ENCODE measurements around the gene DHRS7B. TPM values are rescaled to one million over a fixed set of nuclear protein-coding genes. Genes with fewer than 3 reads are reported as not detected.

DHRS7B gene
- total RNA-seq, 1 experiment from 2014 or later, result 29.5 TPM

- H2AFZ ChIP-seq (ENCODE audit: low read length), result no peak overlapping the region
- H4K20me1 ChIP-seq (ENCODE audit: low read length), result no peaks in the 10 kb centered on the region
- TF ChIP-seq EZH2phosphoT487 (IDR thresholded peaks at IDR 0.05; ENCODE audit: borderline replicate concordance, low read length) (no peak), CTCF (conservative IDR thresholded peaks at IDR 0.05; ENCODE audit: low read depth, low read length) (no peak), EZH2 (IDR thresholded peaks at IDR 0.05; ENCODE audit: low read length, unreplicated experiment) (no peak)
- ATAC-seq (no peak), DNase-seq (no peak)
- H3K27ac ChIP-seq (ENCODE audit: low read length), result no peak overlapping the region
- no peaks in the 10 kb centered on the region for H3F3A ChIP-seq (ENCODE audit: low read length, unreplicated experiment)
- no peaks in the 10 kb centered on the region for H3K9me3 ChIP-seq (ENCODE audit: low read length)
- CTCF ChIA-PET, result no interaction called here
- BruUV-seq (replicated peaks), result no TSS peak
- no peak overlapping the region for H3K4me3 ChIP-seq (ENCODE audit: low read length)
- no peak overlapping the region for H3K4me2 ChIP-seq (ENCODE audit: low read length)
- no peaks in the 10 kb centered on the region for H3K79me2 ChIP-seq (ENCODE audit: low read length)
- H3K36me3 ChIP-seq (ENCODE audit: low read depth, low read length), result peaks cover 10% of the 10 kb centered on the region
- no peak overlapping the region for H3K9ac ChIP-seq (ENCODE audit: low read length)
- H3K27me3 ChIP-seq (ENCODE audit: low read length), result no peaks in the 10 kb centered on the region
- H3K4me1 ChIP-seq (ENCODE audit: insufficient read depth, low read length), result no peaks in the 10 kb centered on the region
- intact Hi-C loops (cut with micrococcal nuclease), result no loop called here
- no peaks in the 10 kb centered on the region for H3K9me2 ChIP-seq (replicated peaks; ENCODE audit: low read length)
- POLR2A ChIA-PET (ENCODE audit: unreplicated experiment), result interaction anchor here (0.5 kb wide), 1 partner anchor 1171 kb away, joined by 3 read pairs; no protein-coding TSS in a partner anchor
Measured at GRCh38 chr17:21177854-21178600, 51.3 kb downstream of the DHRS7B start.

- ChIA-PET CTCF (no interaction called here), POLR2A (ENCODE audit: unreplicated experiment) (no interaction called here)
- BruUV-seq (replicated peaks), result no TSS peak
- Histone ChIP-seq H3K4me3 (ENCODE audit: low read length) (no peak overlapping the region), H3K79me2 (ENCODE audit: low read length) (no peaks in the 10 kb centered on the region), H3K9me3 (ENCODE audit: low read length) (no peaks in the 10 kb centered on the region), H4K20me1 (ENCODE audit: low read length) (no peaks in the 10 kb centered on the region), H3F3A (ENCODE audit: low read length, unreplicated experiment) (no peaks in the 10 kb centered on the region), H2AFZ (ENCODE audit: low read length) (no peak overlapping the region), H3K36me3 (ENCODE audit: low read depth, low read length) (peaks cover 11% of the 10 kb centered on the region; the same call in 1 of the 2 replicates), H3K9ac (ENCODE audit: low read length) (no peak overlapping the region), H3K27me3 (ENCODE audit: low read length) (no peaks in the 10 kb centered on the region), H3K4me2 (ENCODE audit: low read length) (no peak overlapping the region), H3K4me1 (ENCODE audit: insufficient read depth, low read length) (no peaks in the 10 kb centered on the region), H3K27ac (ENCODE audit: low read length) (no peak overlapping the region), H3K9me2 (replicated peaks; ENCODE audit: low read length) (no peaks in the 10 kb centered on the region)
- no peak for ATAC-seq
- no peak for DNase-seq
- intact Hi-C loops (cut with micrococcal nuclease), result no loop called here
- TF ChIP-seq EZH2phosphoT487 (IDR thresholded peaks at IDR 0.05; ENCODE audit: borderline replicate concordance, low read length) (no peak), EZH2 (IDR thresholded peaks at IDR 0.05; ENCODE audit: low read length, unreplicated experiment) (no peak), CTCF (conservative IDR thresholded peaks at IDR 0.05; ENCODE audit: low read depth, low read length) (no peak)
Measured at GRCh38 chr17:21183468-21183867, 56.7 kb downstream of the DHRS7B start.

- Histone ChIP-seq H3K9me3 (ENCODE audit: low read length) (no peaks in the 10 kb centered on the region), H3F3A (ENCODE audit: low read length, unreplicated experiment) (no peaks in the 10 kb centered on the region), H3K4me3 (ENCODE audit: low read length) (no peak overlapping the region), H2AFZ (ENCODE audit: low read length) (no peak overlapping the region), H3K4me1 (ENCODE audit: insufficient read depth, low read length) (no peaks in the 10 kb centered on the region), H3K9me2 (replicated peaks; ENCODE audit: low read length) (no peaks in the 10 kb centered on the region), H3K36me3 (ENCODE audit: low read depth, low read length) (peaks cover 11% of the 10 kb centered on the region; the same call in 1 of the 2 replicates), H3K4me2 (ENCODE audit: low read length) (no peak overlapping the region), H3K27ac (ENCODE audit: low read length) (no peak overlapping the region), H3K79me2 (ENCODE audit: low read length) (no peaks in the 10 kb centered on the region), H3K27me3 (ENCODE audit: low read length) (no peaks in the 10 kb centered on the region), H4K20me1 (ENCODE audit: low read length) (no peaks in the 10 kb centered on the region), H3K9ac (ENCODE audit: low read length) (no peak overlapping the region)
- no peak for TF ChIP-seq EZH2phosphoT487 (IDR thresholded peaks at IDR 0.05; ENCODE audit: borderline replicate concordance, low read length)
- TF ChIP-seq CTCF (conservative IDR thresholded peaks at IDR 0.05; ENCODE audit: low read depth, low read length), result no peak
- TF ChIP-seq EZH2 (IDR thresholded peaks at IDR 0.05; ENCODE audit: low read length, unreplicated experiment), result no peak
- no peak for ATAC-seq
- ChIA-PET POLR2A (ENCODE audit: unreplicated experiment) (no interaction called here), CTCF (no interaction called here)
- intact Hi-C loops (cut with micrococcal nuclease), result no loop called here
- DNase-seq, result no peak
- no TSS peak for BruUV-seq (replicated peaks)
Measured at GRCh38 chr17:21184570-21184969, 57.8 kb downstream of the DHRS7B start.

Measured in PC-3 (cell line).